Pancreas (tissue), 10 donors: Measurements from ENCODE around the gene FAM24A. TPM values are rescaled to one million over a fixed set of nuclear protein-coding genes. Genes with fewer than 3 reads are reported as not detected.

Source experiments
- ATAC-seq, 4 donors: fragments of 200-7000 bp; cut with Tn5 transposase; one replicate each; pipeline versions ENCODE4 v1.8.0 to v1.9.1; 2020; ENCODE audit warnings: mild to moderate bottlenecking in 4 of 4, moderate library complexity in 4 of 4
- DNase-seq, 6 donors: peaks; one replicate each; pipeline ENCODE4 v3.0.0-alpha.2; 2020
- FAIRE-seq: peaks from 2 replicates; lab custom pipeline; 2012; peaks lifted over from hg19 to GRCh38; lab: Jason Lieb, UNC
- H3K27ac ChIP-seq, 4 donors: fragments of 200-600 bp; sonication (generic); 1 replicate in 3 of 4; 2 replicates in 1 of 4; pipeline versions ENCODE4 v1.5.0 to v1.8.0; 2020
- H3K27me3 ChIP-seq, 4 donors: fragments of 200-600 bp; one replicate each; pipeline ENCODE4 v1.8.0; 2021
- H3K36me3 ChIP-seq, 3 donors: fragments of 200-600 bp; sonication (generic) in 1 of 3; one replicate each; pipeline versions ENCODE4 v1.5.0 to v1.8.0; 2020 to 2021
- H3K4me1 ChIP-seq, 3 donors: fragments of 200-600 bp; one replicate each; pipeline ENCODE4 v1.8.0; 2021
- H3K4me3 ChIP-seq, 4 donors: fragments of 200-600 bp; sonication (generic) in 2 of 4; one replicate each; pipeline versions ENCODE4 v1.5.0 to v1.8.0; 2020 to 2021
- H3K9me3 ChIP-seq, 4 donors: fragments of 200-600 bp; one replicate each; pipeline ENCODE4 v1.8.0; 2021
- WGBS, 2 donors: extraction: QIAGEN DNeasy Blood & Tissue Kit; methylation state at CpG; one replicate each; pipeline ENCODE4 v1.1.7; 2013; 5-methylcytosine and 5-hydroxymethylcytosine counted together
- intact Hi-C, 3 donors: fragments of 100-400 bp; cut with DNase I; formaldehyde crosslinking; loops; one replicate each; pipeline versions ENCODE4 v1.11.1 to v1.14.2; 2022
- polyA plus RNA-seq, 2 donors: library from polyadenylated mRNA; stranded (reverse); fragments of 200-250 nt; gene quantifications; one replicate each; pipeline ENCODE4 v1.2.3, GENCODE V29; 2013
- total RNA-seq, 6 donors: library from RNA; stranded (reverse); fragmentation: NEBNext Ultra II Directional in 4 of 6; extraction: Animal tissue kit (Norgen Biotek cat#: 25700) in 4 of 6; gene quantifications; one replicate each; pipeline versions ENCODE4 v1.2.1 to v1.2.4, GENCODE V29; 2021 to 2023
- TF ChIP-seq, protein P1 (sequence below), 4 donors: fragments of 200-600 bp; sonication (generic) in 3 of 4; IDR thresholded peaks; one replicate each; pipeline versions ENCODE4 v1.5.0 to v1.8.0; 2021; ENCODE audit warnings: antibody characterized with exemption in 4 of 4
- donor health status: healthy with polysubstance abuse.
- donor health status: DM: no; HTN: no; CAD: no; lungs with moderate emphysema.
- donor health status: DM: no; HTN: no; CAD: no.
- donor health status: control.
- donor health status: control.
- donor health status: Bipolar disorder and iron deficiency.
- donor health status: DM: yes; HTN: yes; CAD: no.
- donor health status: DM: no; HTN: no; CAD: no.
- donor health status: DM: no; HTN: no; CAD: no.
- donor health status: DM: yes; HTN: yes; CAD: no.

FAM24A gene
- total and polyA plus RNA-seq, 8 donors, result not detected

DNA sequence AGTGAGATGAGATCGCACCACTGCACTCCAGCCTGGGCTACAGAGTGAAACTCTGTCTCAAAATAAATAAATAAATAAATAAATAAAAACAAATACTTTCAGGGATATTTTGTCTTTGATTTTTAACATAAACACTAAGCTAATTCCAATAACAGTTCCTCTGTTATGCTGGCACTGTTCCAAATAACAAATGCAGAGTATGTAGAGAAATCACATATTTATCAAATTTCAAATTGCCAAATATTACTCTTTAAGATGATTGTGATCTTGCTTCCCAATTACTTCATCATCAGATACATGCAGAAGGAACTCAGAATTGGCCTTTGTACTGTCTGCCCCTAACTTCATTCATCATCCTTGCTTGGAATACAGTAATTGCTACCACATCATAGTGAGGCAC is 19.7 kb downstream of the FAM24A start:
- no peaks in the 10 kb centered on the region for H3K9me3 ChIP-seq
- TF ChIP-seq, protein P1, sequence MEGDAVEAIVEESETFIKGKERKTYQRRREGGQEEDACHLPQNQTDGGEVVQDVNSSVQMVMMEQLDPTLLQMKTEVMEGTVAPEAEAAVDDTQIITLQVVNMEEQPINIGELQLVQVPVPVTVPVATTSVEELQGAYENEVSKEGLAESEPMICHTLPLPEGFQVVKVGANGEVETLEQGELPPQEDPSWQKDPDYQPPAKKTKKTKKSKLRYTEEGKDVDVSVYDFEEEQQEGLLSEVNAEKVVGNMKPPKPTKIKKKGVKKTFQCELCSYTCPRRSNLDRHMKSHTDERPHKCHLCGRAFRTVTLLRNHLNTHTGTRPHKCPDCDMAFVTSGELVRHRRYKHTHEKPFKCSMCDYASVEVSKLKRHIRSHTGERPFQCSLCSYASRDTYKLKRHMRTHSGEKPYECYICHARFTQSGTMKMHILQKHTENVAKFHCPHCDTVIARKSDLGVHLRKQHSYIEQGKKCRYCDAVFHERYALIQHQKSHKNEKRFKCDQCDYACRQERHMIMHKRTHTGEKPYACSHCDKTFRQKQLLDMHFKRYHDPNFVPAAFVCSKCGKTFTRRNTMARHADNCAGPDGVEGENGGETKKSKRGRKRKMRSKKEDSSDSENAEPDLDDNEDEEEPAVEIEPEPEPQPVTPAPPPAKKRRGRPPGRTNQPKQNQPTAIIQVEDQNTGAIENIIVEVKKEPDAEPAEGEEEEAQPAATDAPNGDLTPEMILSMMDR (IDR thresholded peaks at IDR 0.05), result no peak
- no peak for FAIRE-seq
- no peaks in the 10 kb centered on the region for H3K27me3 ChIP-seq
- no peak overlapping the region for H3K4me3 ChIP-seq
- peaks cover 0 to 5% (median 0%) of the 10 kb centered on the region in 3 donors for H3K36me3 ChIP-seq
- no peak for ATAC-seq
- H3K27ac ChIP-seq, result no peak overlapping the region
- WGBS, 2 donors, result 98 to 100% methylated on average over 1 of the region's 1 CpG
- H3K4me1 ChIP-seq, result no peaks in the 10 kb centered on the region
- no peak for DNase-seq
- intact Hi-C loops, result no loop called here

- Histone ChIP-seq H3K36me3 (peaks cover 0 to 5% (median 0%) of the 10 kb centered on the region in 3 donors), H3K4me1 (no peaks in the 10 kb centered on the region), H3K27ac (no peak overlapping the region), H3K27me3 (no peaks in the 10 kb centered on the region), H3K4me3 (no peak overlapping the region), H3K9me3 (no peaks in the 10 kb centered on the region)
- ATAC-seq (no peak), DNase-seq (no peak), FAIRE-seq (no peak)
- TF ChIP-seq, protein P1 (IDR thresholded peaks at IDR 0.05), result no peak
- WGBS, 2 donors, result 81 to 83% methylated on average over 6 of the region's 6 CpGs
- intact Hi-C loops, result no loop called here
Observed at GRCh38 chr10:122931088-122931906, 20.9 kb downstream of the FAM24A start.

GRCh38 chr10:122939133-122939855 is 28.9 kb downstream of the FAM24A start:
- Histone ChIP-seq H3K36me3 (peaks cover 0 to 11% (median 0%) of the 10 kb centered on the region in 3 donors), H3K27me3 (no peaks in the 10 kb centered on the region), H3K4me3 (no peak overlapping the region), H3K27ac (no peak overlapping the region), H3K4me1 (no peaks in the 10 kb centered on the region), H3K9me3 (no peaks in the 10 kb centered on the region)
- FAIRE-seq, result peak; percentile 20
- DNase-seq, result no peak
- 97 to 98% methylated on average over 1 of the region's 1 CpG for WGBS, 2 donors
- TF ChIP-seq, protein P1 (IDR thresholded peaks at IDR 0.05), result no peak
- intact Hi-C loops, result no loop called here
- ATAC-seq, result no peak

DNA sequence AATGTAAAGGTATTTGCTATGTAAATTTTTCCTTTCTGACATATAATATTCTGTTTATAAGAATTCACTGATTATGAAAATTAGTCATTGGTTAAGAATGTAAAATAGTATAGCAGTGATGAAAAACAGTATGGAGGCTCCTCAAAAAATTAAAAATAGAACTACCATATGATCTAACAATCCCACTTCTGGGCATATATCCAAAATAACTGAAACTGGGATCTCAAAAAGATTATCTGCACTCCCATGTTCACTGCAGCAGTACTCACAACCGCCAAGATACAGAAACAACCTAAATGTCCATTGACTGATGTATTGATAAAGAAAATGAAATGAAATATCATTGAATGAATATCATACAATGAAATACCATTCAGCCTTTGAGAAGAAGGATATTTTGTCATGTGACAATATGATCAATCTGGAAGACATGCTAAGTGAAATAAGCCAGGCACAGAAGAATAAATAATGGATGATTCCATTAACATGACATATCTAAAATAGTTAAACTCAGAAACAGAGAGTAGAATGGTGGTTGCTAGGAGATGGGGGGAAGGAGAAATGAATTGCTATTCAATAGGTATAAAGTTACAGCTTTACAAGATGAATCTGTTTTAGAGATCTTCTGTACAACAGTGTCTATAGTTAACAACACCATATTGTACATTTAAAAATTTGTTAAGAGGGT is 29.6 kb downstream of the FAM24A start:
- no peaks in the 10 kb centered on the region for H3K27me3 ChIP-seq
- no peaks in the 10 kb centered on the region for H3K9me3 ChIP-seq
- DNase-seq (no peak), FAIRE-seq (no peak), ATAC-seq (no peak)
- peaks cover 0 to 11% (median 0%) of the 10 kb centered on the region in 3 donors for H3K36me3 ChIP-seq
- H3K27ac ChIP-seq, result no peak overlapping the region
- no peaks in the 10 kb centered on the region for H3K4me1 ChIP-seq
- WGBS, 2 donors, result 92 to 95% methylated on average over 1 of the region's 1 CpG
- intact Hi-C loops, result no loop called here
- TF ChIP-seq, protein P1 (IDR thresholded peaks at IDR 0.05), result no peak
- H3K4me3 ChIP-seq, result no peak overlapping the region
